GM21723 (cell line): ENCODE measurements around the gene CDYL2.
A peak's percentile ranks its signal among the peaks of the same experiment; 100 is the strongest.

Experiments used
- ATAC-seq: cut with Tn5 transposase; IDR thresholded peaks from one replicate; pipeline ENCODE4 v1.9.1; 2021; ENCODE audit warnings: mild to moderate bottlenecking, moderate library complexity; ENCODE audit not compliant: unreplicated experiment

The CDYL2 gene

DNA sequence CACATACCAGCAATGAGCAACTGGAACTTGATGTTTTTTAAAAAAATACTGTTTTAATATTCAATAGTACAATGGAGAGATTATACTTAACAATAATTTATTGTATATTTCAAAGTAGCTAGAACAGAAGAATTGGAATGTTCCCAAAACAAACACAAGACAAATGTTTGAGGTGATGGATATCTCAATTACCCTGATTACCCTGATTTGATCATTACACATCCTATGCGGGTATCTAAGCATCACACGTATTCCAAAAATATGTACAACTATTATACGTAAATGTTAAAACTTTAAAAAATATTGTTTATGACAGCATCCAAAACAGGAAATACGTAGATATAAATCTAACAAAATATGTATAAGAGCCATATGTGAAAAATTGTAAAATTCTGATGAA lies 166.8 kb downstream of the CDYL2 start:
- ATAC-seq, result no peak

DNA sequence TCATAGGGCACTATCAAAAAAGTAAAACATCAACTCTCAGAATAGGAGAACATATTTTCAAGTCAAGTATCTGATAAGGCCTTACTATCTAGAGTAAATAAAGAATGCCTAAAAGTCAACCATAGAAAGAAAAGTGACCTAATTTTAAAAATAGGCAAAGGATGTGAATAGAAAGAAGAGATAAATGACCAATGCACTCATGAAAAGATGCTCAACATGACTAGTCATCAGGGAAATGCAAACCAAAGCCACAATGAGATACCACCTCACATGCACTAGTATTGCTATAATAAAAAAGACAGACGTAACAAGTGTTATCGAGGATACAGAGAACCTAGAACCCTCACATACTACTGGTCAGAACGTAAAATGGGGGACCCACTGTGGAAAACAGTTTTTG lies 172.8 kb downstream of the CDYL2 start:
- ATAC-seq, result no peak

DNA sequence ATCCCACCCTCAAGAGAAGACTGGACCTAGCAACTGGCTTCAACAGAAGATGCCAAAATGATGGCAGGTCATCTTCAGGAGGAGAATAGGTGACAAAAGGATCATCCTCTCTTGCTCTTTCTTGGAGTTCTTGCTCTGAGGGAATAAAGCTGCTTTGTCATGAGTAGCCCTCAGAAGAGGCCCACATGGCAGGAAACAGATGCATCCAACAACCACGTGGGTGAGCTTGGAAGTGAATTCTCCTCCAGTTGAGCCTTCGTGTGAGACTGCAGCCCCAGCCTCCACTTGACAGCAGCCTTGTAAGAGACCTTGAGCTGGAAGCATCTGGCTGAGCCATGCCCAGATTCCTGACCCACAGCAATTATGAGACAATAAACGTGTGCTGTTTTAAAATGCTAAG lies 176.1 kb downstream of the CDYL2 start:
- no peak for ATAC-seq

DNA sequence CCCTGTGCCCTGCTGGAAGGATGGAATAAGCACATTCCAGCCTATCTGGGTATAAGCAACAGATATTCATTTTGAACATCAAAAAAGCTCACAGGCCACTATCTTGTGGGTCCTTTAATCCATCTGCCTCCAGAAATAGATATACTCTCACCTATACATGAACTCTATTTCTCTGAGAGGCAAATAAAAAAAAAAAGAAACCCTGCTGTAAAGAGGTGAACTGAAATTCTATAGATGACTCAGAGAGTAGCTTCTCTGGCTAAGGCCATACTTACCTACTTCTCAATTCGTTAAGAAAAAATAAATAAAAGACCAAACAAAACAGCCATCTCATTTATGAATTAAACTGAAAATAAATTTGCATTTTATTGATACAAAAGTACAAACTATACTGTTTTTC lies 177.3 kb downstream of the CDYL2 start:
- peak; percentile 97 for ATAC-seq

GRCh38 chr16:80623376-80623775 lies 181.0 kb downstream of the CDYL2 start:
- no peak for ATAC-seq

DNA sequence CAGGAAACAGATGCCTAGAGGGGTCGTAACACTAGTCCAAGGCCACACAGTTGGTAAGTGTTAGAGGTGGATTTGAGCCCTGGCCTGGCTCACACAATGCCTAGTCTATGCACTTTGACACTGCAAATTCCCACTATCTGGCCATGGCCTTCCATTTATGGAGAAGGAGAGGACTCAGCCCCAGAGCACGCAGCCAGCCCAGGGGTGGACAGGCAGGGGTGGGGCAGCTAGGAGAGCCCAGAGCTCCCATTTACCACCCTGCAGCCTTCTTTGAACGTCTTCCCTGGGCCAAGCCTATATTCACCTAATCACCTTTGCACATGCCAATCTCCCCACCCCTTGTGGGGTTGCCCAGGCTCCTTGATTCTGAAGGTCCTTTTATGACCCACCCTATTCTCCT lies 182.4 kb downstream of the CDYL2 start:
- no peak for ATAC-seq

GRCh38 chr16:80620736-80621605 lies 183.4 kb downstream of the CDYL2 start:
- ATAC-seq, result no peak

GRCh38 chr16:80619824-80620223 lies 184.6 kb downstream of the CDYL2 start:
- ATAC-seq, result no peak

DNA sequence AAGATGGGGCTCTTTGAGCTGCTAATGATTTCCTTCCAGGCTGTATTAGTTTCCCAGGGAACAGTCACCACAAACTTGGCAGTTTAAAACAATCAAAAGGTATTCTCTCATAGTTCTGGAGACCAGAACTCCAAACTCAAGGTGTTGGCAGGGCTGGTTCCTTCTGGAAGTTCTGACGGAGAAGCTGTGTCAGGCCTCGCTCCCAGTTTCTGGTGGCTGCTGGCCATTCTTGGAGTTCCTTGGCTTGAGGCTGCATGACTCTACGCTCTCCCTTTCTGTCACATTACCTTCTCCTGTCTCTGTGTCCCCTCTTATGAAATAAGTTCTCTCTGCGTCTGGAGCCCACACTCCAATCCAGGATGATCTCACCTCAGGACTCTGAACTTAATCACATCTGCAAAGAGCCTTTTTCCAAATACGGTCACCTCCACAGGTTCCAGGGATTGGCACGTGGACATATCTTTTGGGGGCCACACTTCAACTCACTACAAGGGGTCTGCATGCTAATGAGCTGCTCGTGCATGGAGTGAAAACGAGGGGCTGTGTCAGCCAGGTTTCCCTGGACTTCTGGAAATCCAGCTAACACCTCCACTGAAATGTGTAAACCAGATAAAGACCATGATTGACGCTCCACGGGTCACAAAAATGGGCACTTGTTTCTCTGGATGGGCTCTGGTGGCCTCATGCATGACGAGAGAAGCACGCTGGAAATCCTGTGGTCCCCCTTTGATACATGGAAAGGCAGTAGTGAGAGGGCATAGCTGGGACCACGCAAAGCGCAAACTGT lies 185.3 kb downstream of the CDYL2 start:
- ATAC-seq, result no peak

DNA sequence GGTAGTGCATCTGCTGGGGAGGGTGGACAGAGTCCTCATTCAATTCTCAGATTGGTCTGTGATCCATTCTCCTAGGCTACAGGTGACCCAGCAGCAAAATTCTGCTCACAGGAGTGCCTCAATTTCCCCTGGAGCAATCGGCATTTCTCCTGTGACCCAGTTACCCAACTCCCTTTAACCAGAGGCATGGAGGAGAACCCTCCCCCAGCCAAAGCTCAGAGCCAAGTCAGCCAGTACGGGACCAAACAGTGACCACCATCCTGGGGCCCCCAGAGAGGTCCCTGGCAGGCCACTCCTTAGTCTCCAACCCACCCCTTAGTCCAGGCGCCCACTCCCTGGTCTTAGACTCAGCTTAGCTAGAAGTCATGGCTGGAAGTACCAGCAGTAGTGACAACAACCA lies 188.0 kb downstream of the CDYL2 start:
- no peak for ATAC-seq

- ATAC-seq, result no peak
Observed at GRCh38 chr16:80615735-80616134, 188.7 kb downstream of the CDYL2 start.

DNA sequence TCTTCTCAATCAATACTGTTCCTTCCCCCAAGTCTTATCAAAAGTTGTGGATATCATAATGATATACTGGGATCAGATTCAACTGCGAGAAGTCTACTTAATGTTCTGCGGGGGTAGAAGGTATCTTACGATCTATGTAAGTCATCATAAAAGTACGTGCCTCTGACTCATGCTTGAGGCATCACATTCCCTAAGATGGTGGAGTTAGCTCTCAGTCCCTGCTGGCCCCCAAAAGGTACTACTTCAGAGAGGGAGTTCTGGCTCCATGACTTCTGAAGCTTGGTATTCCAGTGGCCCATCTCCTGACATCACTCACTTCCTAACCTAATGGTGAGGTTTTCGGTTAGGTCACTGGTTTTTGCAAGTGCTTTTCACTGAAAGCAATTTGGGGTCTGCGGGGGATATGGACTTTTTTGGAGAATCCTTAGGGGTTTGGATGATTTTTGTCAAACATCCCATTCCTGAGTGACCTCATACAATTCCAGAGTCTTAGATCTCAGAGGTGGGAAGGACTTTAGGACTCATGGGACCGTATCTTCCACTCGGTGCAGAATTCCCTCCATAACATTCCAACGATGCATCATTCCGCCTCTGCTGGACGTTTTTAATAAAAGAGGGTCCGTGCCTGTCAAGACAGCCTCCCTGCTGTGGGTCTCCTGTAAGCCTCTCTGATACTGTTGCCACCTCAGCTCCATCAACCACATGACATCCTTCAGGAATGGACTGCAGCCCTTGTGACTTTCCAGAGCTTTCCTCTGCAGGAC lies 189.3 kb downstream of the CDYL2 start:
- no peak for ATAC-seq

DNA sequence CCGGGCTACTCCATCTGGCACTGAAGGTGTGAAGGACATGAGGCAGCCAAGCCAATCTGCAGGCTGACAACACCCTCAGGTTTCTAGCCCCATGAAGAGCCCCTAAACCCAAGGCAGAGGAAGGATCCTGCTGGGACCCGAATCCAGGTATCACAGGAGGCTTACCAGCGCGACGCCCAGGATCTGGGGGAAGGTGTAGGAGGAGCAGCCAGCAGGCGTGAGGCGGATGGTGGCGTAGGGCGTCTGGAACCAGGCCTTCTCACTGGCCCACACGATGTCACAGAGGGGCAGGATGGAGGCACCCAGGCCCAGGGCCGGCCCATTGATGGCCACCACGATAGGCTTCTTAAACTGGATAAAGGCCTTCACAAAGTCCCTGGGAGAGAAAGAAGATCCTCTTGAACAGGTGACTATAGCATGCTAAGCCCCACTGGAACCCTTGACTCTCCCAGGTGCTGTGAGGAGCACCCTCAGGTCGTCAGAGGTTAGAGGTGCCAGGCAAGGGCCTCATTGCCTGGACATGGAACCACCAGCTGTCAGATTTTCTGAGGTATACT lies 191.9 kb downstream of the CDYL2 start:
- no peak for ATAC-seq

DNA sequence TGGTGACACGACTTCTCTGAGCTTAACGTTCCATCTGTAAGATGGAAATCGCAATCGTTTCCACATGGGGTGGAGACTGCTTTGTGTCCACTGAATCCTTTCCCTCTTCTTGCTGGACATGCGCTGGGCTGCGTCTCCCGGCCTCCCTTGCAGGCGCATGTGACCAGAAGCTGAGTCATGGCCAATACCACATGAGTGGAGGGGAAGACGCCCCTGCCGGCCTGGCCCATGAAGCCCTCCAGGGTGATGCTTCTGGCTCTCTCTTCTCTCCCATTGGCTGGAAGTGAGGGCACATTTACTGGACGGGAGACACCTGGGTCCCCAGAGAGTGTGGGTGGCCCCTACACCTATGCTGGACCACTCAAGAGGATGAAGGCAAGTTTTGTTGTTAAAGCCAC lies 192.5 kb downstream of the CDYL2 start:
- no peak for ATAC-seq

DNA sequence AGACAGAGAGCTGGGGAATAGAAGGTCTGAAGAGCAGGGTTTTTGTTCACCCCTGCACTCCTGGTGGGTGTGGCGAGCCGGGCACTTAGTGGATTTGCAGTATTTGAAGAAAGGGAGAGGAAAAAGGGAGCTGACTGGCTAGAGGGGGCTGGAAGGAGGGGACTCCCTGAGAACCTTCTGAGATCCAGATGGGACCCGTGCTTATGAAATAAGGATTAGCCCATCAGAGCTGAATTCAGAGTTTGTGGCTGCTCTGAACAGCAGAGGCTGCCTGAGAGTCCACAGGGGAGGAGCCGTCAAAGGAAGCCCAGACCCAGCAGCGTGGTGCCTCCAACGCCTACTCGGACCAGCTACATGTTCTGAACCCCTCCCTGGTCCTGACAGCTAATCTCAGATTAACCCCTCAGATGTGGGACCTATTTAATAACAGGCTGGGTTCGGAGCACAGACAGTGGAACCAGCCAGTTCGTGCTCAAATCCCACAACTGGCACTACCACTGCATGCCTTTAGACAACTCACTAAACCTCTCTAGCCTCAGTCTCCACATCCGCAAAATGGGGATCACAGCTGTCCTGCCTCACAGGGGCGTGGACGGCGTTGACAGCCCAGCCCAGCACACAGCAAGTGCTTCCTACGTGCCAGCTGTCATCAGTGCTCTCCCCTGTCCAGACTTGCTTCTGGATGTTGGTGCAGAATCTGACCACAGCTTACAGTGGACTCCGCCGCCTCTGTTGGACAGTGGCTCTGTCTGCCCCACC lies 193.0 kb downstream of the CDYL2 start:
- no peak for ATAC-seq

GRCh38 chr16:80610481-80611156 lies 193.8 kb downstream of the CDYL2 start:
- ATAC-seq, result no peak

GRCh38 chr16:80608946-80609345 lies 195.5 kb downstream of the CDYL2 start:
- ATAC-seq, result no peak

GRCh38 chr16:80607204-80607603 lies 197.2 kb downstream of the CDYL2 start:
- ATAC-seq, result no peak

DNA sequence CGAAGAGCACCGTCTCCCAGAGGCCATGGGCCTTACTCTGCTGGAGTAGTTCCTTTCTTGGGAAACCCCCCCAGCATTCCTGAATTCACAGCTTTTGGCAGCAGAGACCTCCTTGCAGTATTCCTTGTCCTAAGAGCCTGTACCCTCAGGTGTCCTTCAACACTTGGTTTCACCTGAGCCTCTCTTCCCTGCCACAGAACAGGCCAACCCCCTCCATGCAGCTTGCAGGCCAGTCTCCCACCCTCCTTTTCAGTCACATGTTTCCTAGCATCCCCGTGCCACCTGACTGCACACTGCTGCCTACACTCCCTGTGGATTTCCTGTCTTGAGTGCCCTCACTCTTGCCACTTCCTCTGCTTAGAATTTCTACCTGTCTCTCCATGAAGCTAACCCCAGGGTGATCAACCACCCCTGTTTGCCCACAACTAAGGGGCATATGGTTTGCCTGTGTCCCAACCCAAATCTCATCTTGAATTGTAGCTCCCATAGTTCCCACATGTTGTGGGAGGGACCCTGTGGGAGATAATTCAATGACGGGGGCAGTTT lies 198.1 kb downstream of the CDYL2 start:
- ATAC-seq, result no peak
